ENCODE results near the gene NDUFA7.

DNA sequence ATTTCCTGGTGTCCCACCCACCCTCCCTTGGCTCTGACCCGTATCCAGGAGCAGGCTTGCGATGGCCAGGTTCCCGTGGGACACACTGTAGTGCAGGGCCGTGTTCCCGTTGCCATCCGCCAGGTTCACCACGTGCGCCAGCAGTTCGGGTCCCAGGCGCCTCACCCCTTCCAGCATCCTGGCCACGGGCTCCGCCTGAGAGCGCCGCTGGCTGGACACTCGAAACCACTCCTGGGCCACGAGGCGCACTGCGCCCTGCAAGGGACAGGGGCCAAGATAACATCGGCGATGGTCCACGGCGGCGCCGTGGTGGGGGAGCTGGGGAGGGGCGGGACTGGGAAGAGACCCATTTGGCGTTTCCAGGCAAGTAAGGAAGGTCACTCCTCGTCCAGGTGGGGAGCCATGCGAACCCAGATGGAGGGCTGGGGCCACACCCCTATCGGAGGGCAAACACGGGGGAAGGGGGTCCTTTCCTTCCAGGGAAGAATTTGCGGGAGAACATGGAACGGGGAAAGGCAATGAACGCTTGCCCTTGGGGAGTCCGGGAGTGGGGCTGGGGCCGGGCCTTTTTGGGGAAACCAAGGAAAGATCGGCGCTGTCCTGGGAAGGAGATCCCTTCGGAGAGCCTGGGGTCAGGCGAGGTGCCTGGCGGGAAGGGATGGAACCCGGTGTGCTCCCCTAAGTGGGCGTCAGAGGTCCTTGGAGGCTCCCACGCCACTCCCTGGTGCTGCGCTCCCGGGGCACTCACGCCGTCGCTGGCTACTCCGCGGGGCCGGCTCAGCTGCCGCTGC lies 12.0 kb upstream of the NDUFA7 start:
- no peak for TF ChIP-seq POLR2A (IDR thresholded peaks at IDR 0.05)
- TF ChIP-seq, protein P1, sequence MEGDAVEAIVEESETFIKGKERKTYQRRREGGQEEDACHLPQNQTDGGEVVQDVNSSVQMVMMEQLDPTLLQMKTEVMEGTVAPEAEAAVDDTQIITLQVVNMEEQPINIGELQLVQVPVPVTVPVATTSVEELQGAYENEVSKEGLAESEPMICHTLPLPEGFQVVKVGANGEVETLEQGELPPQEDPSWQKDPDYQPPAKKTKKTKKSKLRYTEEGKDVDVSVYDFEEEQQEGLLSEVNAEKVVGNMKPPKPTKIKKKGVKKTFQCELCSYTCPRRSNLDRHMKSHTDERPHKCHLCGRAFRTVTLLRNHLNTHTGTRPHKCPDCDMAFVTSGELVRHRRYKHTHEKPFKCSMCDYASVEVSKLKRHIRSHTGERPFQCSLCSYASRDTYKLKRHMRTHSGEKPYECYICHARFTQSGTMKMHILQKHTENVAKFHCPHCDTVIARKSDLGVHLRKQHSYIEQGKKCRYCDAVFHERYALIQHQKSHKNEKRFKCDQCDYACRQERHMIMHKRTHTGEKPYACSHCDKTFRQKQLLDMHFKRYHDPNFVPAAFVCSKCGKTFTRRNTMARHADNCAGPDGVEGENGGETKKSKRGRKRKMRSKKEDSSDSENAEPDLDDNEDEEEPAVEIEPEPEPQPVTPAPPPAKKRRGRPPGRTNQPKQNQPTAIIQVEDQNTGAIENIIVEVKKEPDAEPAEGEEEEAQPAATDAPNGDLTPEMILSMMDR (IDR thresholded peaks at IDR 0.05): no peak
